Adrenal gland (tissue), 12 donors: Measurements from ENCODE around the gene ZC3H15. TPM values are rescaled to one million over a fixed set of nuclear protein-coding genes. Genes with fewer than 3 reads are reported as not detected.

ENCODE experiments used
- DNase-seq, 7 donors: peaks; one replicate each; pipeline ENCODE4 v3.0.0-alpha.2; 2019 to 2020
- H3K27ac ChIP-seq, 5 donors: fragments of 200-600 bp; sonication (generic) in 4 of 5; 1 replicate in 3 of 5; 2 replicates in 2 of 5; pipeline versions ENCODE4 v1.5.1 to v1.8.0; 2016 to 2020; ENCODE audit warnings: mild to moderate bottlenecking in 1 of 5
- H3K27me3 ChIP-seq: fragments of 200-600 bp; 2 replicates; pipeline ENCODE4 v1.8.0; 2021
- H3K36me3 ChIP-seq, 2 donors: fragments of 200-600 bp; replicated peaks in 1 of 2; 1 replicate in 1 of 2; 2 replicates in 1 of 2; pipeline versions ENCODE4 v1.5.1 to v1.8.0; 2018 to 2022
- H3K4me1 ChIP-seq, 2 donors: fragments of 200-600 bp; replicated peaks in 1 of 2; 1 replicate in 1 of 2; 2 replicates in 1 of 2; pipeline versions ENCODE4 v1.5.1 to v1.8.0; 2018 to 2021
- H3K4me3 ChIP-seq, 4 donors: fragments of 200-600 bp; sonication (generic) in 3 of 4; one replicate each; pipeline ENCODE4 v1.5.1; 2016 to 2018
- H3K9me3 ChIP-seq, 3 donors: fragments of 200-600 bp; sonication (generic) in 1 of 3; replicated peaks in 1 of 3; 1 replicate in 2 of 3; 2 replicates in 1 of 3; pipeline versions ENCODE4 v1.5.1 to v1.8.0; 2016 to 2021
- POLR2A ChIP-seq, 2 donors: fragments of 450-650 bp; IDR thresholded peaks; one replicate each; pipeline ENCODE4 v1.6.1; 2017; ENCODE audit warnings: antibody characterized with exemption in 2 of 2, mild to moderate bottlenecking in 2 of 2, moderate library complexity in 1 of 2
- WGBS, 4 donors: extraction: QIAGEN DNeasy Blood & Tissue Kit in 2 of 4; methylation state at CpG; one replicate each; pipeline versions ENCODE4 v1.1.5 to v1.1.7; 2013 to 2017; 5-methylcytosine and 5-hydroxymethylcytosine counted together
- intact Hi-C, 2 donors: fragments of 100-400 bp; cut with DNase I; formaldehyde crosslinking; loops; one replicate each; pipeline versions ENCODE4 v1.14.1 to v1.15.0; 2022 to 2023
- polyA plus RNA-seq, 3 donors: library from polyadenylated mRNA; stranded (reverse); fragments of 200-250 nt in 2 of 3; fragments of 350-450 nt in 1 of 3; fragmentation: Illumina TruSeq in 1 of 3; extraction: RNeasy Lipid Tissue Mini Kit (QIAGEN cat#74804) in 1 of 3; gene quantifications; one replicate each; pipeline ENCODE4 v1.2.3, GENCODE V29; 2013 to 2014
- total RNA-seq, 9 donors: library from RNA; depleted of rRNA in 4 of 9; stranded (reverse); fragments of >200 nt in 4 of 9; fragments of 120-200 nt in 1 of 9; fragmentation: NEBNext Ultra II Directional in 1 of 9; extraction: Animal tissue kit (Norgen Biotek cat#: 25700) in 1 of 9; gene quantifications; one replicate each; pipeline versions ENCODE4 v1.1.0 to v1.2.4, GENCODE V29; 2013 to 2023
- TF ChIP-seq, protein P1 (sequence below), 6 experiments: fragments of 450-650 bp in 4 of 6; fragments of 200-600 bp in 2 of 6; sonication (generic) in 1 of 6; IDR thresholded peaks; 1 replicate in 5 of 6; 2 replicates in 1 of 6; pipeline versions ENCODE4 v1.5.1 to v1.8.0; 2016 to 2021; ENCODE audit warnings: antibody characterized with exemption in 6 of 6, mild to moderate bottlenecking in 2 of 6, moderate library complexity in 1 of 6
- donor health status: healthy with polysubstance abuse.
- donor health status: Bipolar disorder and iron deficiency.
- donor health status: DM: yes; HTN: yes; CAD: no.
- donor health status: DM: no; HTN: no; CAD: no.
- donor health status: DM: no; HTN: no; CAD: no.
- donor health status: DM: yes; HTN: yes; CAD: no.

Gene ZC3H15
- total and polyA plus RNA-seq, 12 donors, result 40.0 to 191 (median 54.5) TPM

GRCh38 chr2:186503827-186504606, 18.0 kb downstream of the ZC3H15 start:
- 53 to 72% (median 67%) methylated on average over 5 of the region's 5 CpGs for WGBS, 4 donors
- peaks cover 0 to 62% of the 10 kb centered on the region in 2 donors for H3K36me3 ChIP-seq
- intact Hi-C loops, result loop anchor here (5.0 kb wide), 1 partner anchor 138 kb away; no protein-coding TSS in a partner anchor

DNA sequence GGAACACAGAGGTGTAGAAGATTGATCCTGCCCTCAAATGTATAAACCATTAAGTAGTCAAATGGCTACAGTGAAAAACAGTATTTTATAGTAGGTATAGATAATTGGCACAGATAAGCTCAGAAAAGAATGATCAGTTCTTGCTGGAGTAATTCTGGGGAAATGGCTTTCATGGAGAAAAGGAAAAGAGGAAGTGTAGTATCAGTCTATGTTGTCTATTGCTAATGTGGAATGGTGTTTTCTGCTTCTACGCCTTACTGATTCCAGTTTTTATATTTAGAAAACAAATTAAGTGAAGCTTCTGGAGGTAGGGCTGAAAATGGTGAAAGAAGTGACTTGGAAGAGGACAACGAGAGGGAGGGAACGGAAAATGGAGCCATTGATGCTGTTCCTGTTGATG, 22.2 kb downstream of the ZC3H15 start:
- 93 to 97% (median 94%) methylated on average over 3 of the region's 3 CpGs for WGBS, 4 donors
- DNase-seq, result no peak
- intact Hi-C loops, result no loop called here

More at GRCh38 chr2:186503827-186504606, 18.0 kb downstream of the ZC3H15 start:
- Histone ChIP-seq H3K9me3 (no peaks in the 10 kb centered on the region), H3K4me3 (no peak overlapping the region), H3K4me1 (peaks cover 0 to 5% of the 10 kb centered on the region in 2 donors), H3K27me3 (no peaks in the 10 kb centered on the region), H3K27ac (no peak overlapping the region)
- DNase-seq, result no peak
- no peak for TF ChIP-seq POLR2A (IDR thresholded peaks at IDR 0.05)
- TF ChIP-seq, protein P1, sequence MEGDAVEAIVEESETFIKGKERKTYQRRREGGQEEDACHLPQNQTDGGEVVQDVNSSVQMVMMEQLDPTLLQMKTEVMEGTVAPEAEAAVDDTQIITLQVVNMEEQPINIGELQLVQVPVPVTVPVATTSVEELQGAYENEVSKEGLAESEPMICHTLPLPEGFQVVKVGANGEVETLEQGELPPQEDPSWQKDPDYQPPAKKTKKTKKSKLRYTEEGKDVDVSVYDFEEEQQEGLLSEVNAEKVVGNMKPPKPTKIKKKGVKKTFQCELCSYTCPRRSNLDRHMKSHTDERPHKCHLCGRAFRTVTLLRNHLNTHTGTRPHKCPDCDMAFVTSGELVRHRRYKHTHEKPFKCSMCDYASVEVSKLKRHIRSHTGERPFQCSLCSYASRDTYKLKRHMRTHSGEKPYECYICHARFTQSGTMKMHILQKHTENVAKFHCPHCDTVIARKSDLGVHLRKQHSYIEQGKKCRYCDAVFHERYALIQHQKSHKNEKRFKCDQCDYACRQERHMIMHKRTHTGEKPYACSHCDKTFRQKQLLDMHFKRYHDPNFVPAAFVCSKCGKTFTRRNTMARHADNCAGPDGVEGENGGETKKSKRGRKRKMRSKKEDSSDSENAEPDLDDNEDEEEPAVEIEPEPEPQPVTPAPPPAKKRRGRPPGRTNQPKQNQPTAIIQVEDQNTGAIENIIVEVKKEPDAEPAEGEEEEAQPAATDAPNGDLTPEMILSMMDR (IDR thresholded peaks at IDR 0.05), result peak; percentile 47 to 83 (median 61)

GRCh38 chr2:186515376-186515775, 29.3 kb downstream of the ZC3H15 start:
- intact Hi-C loops, result no loop called here
- H3K36me3 ChIP-seq, result no peaks in the 10 kb centered on the region
- no peak for DNase-seq
- TF ChIP-seq POLR2A (IDR thresholded peaks at IDR 0.05), result no peak
- TF ChIP-seq, protein P1 (IDR thresholded peaks at IDR 0.05), result no peak
- H3K27me3 ChIP-seq, result no peaks in the 10 kb centered on the region
- peaks cover 9 to 11% of the 10 kb centered on the region in 2 donors for H3K4me1 ChIP-seq
- H3K27ac ChIP-seq, result no peak overlapping the region
- no peaks in the 10 kb centered on the region for H3K9me3 ChIP-seq
- H3K4me3 ChIP-seq, result no peak overlapping the region
- WGBS, 4 donors, result 36 to 46% (median 44%) methylated on average over 3 of the region's 3 CpGs

More for the DNA sequence above, 22.2 kb downstream of the ZC3H15 start:
- TF ChIP-seq, protein P1 (IDR thresholded peaks at IDR 0.05), result no peak
- TF ChIP-seq POLR2A (IDR thresholded peaks at IDR 0.05), result no peak
- no peaks in the 10 kb centered on the region for H3K27me3 ChIP-seq
- no peak overlapping the region for H3K4me3 ChIP-seq
- H3K4me1 ChIP-seq, result peaks cover 0 to 5% of the 10 kb centered on the region in 2 donors
- H3K27ac ChIP-seq, result no peak overlapping the region
- no peaks in the 10 kb centered on the region for H3K9me3 ChIP-seq
- peaks cover 0 to 47% of the 10 kb centered on the region in 2 donors for H3K36me3 ChIP-seq

- TF ChIP-seq, protein P1 (IDR thresholded peaks at IDR 0.05), result no peak
- TF ChIP-seq POLR2A (IDR thresholded peaks at IDR 0.05), result no peak
- intact Hi-C loops, result no loop called here
- 87 to 99% (median 96%) methylated on average over 1 of the region's 1 CpG for WGBS, 4 donors
- no peak overlapping the region for H3K4me3 ChIP-seq
- peaks cover 0 to 4% of the 10 kb centered on the region in 2 donors for H3K36me3 ChIP-seq
- no peaks in the 10 kb centered on the region for H3K27me3 ChIP-seq
- H3K4me1 ChIP-seq, result peaks cover 9 to 11% of the 10 kb centered on the region in 2 donors
- no peak overlapping the region for H3K27ac ChIP-seq
- DNase-seq, result no peak
- no peaks in the 10 kb centered on the region for H3K9me3 ChIP-seq
Measured at GRCh38 chr2:186516396-186516795, 30.3 kb downstream of the ZC3H15 start.
